Activated T-cell treated with anti-CD3 and anti-CD28 coated beads, Interleukin-2, amount 50 U/mL, for 4 hours (primary cell): Measurements from ENCODE around the gene TGFBRAP1. TPM values are rescaled to one million over a fixed set of nuclear protein-coding genes. Genes with fewer than 3 reads are reported as not detected.

ENCODE experiments used
- ATAC-seq, 2 donors: fragments of 200-7000 bp; cut with Tn5 transposase; one replicate each; pipeline ENCODE4 v1.10.0; 2021
- DNase-seq: peaks from one replicate; pipeline ENCODE4 v3.0.0-alpha.2; 2020
- H3K27me3 Mint-ChIP-seq: one replicate; pipeline ENCODE4 v1.8.0; 2021; ENCODE audit warnings: low read depth, mixed read lengths
- H3K36me3 Mint-ChIP-seq: one replicate; pipeline ENCODE4 v1.8.0; 2022; ENCODE audit warnings: mixed read lengths; ENCODE audit not compliant: insufficient read depth
- H3K4me1 Mint-ChIP-seq: one replicate; pipeline ENCODE4 v1.8.0; 2021; ENCODE audit warnings: low read depth, mixed read lengths
- H3K4me3 Mint-ChIP-seq: one replicate; pipeline ENCODE4 v1.8.0; 2021; ENCODE audit warnings: mild to moderate bottlenecking, moderate library complexity, mixed read lengths
- H3K9me3 Mint-ChIP-seq: one replicate; pipeline ENCODE4 v1.8.0; 2021; ENCODE audit warnings: mixed read lengths
- total RNA-seq, 3 donors: library from RNA; stranded (reverse); gene quantifications; one replicate each; pipeline ENCODE4 v1.2.1, GENCODE V29; 2021

The TGFBRAP1 gene
- total RNA-seq, 3 donors from 2014 or later: 25.1 to 27.3 (median 26.8) TPM

- Mint-ChIP-seq H3K9me3 (no peaks in the 10 kb centered on the region), H3K36me3 (no peaks in the 10 kb centered on the region), H3K4me1 (no peaks in the 10 kb centered on the region), H3K27me3 (peaks cover 2% of the 10 kb centered on the region), H3K4me3 (no peak overlapping the region)
- DNase-seq: no peak
- ATAC-seq: no peak
These were observed 90.8 kb downstream of the TGFBRAP1 start for GRCh38 chr2:105238664-105239240.

GRCh38 chr2:105237045-105237765, 92.3 kb downstream of the TGFBRAP1 start:
- Mint-ChIP-seq H3K36me3 (no peaks in the 10 kb centered on the region), H3K4me1 (no peaks in the 10 kb centered on the region), H3K4me3 (no peak overlapping the region), H3K27me3 (peaks cover 2% of the 10 kb centered on the region), H3K9me3 (no peaks in the 10 kb centered on the region)
- DNase-seq: peak; percentile 14
- peak; percentile 41 for ATAC-seq

GRCh38 chr2:105236060-105236424, 93.5 kb downstream of the TGFBRAP1 start:
- ATAC-seq (no peak), DNase-seq (no peak)
- H3K4me3 Mint-ChIP-seq: no peak overlapping the region
- no peaks in the 10 kb centered on the region for H3K4me1 Mint-ChIP-seq
- H3K36me3 Mint-ChIP-seq: no peaks in the 10 kb centered on the region
- H3K27me3 Mint-ChIP-seq: peaks cover 2% of the 10 kb centered on the region
- no peaks in the 10 kb centered on the region for H3K9me3 Mint-ChIP-seq

DNA sequence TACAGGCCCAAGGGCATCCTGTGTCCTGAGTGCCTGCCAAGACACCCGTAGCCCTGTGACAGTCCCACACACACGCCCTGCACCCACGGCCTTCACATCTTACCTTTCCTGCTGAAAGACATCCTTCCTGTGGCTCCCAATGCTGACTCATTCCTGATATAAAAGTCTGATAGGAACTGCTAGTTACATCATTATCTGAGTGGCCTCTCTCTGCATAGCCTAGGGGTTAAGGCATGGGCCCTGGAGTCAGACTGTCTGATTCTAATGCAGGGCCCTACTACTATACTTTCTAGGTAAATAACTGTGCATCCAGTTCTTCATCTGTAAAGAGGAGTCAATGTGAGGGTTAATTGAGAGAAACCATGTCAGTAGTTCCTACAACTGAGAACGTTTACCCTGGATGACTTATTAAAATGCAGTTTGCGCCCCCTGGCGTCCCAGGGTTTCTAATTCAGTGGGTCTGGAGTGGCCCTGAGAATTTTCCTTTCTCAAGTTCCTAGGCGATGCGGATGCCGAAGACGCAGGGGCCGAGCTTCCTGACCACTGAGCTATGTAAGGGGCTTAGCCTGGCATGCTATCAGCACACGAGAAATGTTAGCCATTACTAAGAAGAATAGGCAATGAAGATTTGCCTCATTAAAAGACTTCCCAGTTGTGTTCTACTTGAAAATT, 94.0 kb downstream of the TGFBRAP1 start:
- Mint-ChIP-seq H3K36me3 (no peaks in the 10 kb centered on the region), H3K4me3 (no peak overlapping the region), H3K27me3 (peaks cover 2% of the 10 kb centered on the region), H3K4me1 (no peaks in the 10 kb centered on the region), H3K9me3 (no peaks in the 10 kb centered on the region)
- DNase-seq (peak; percentile 50), ATAC-seq (peak; percentile 55 to 63)

DNA sequence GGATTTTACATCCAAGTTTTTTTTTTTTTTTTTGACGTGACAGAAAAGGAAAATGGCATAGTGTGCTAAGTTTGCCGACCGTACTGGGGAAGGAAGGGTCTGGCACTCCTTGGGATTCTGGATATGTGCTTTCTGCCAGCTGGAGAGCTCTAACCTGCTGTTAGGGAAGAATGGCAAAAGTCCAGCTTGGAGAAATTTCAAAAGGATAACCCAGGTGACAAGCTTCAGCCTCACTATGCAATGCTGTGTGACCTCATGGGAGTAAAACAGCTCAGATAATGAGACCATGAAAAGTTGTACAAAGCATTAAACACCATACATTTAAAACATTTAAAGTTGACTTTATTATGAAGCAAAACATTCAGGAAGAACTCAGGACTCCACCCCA, 98.3 kb downstream of the TGFBRAP1 start:
- H3K9me3 Mint-ChIP-seq: no peaks in the 10 kb centered on the region
- ATAC-seq (no peak), DNase-seq (no peak)
- no peaks in the 10 kb centered on the region for H3K4me1 Mint-ChIP-seq
- no peak overlapping the region for H3K4me3 Mint-ChIP-seq
- peaks cover 3% of the 10 kb centered on the region for H3K27me3 Mint-ChIP-seq
- H3K36me3 Mint-ChIP-seq: no peaks in the 10 kb centered on the region

GRCh38 chr2:105224444-105224843, 105.1 kb downstream of the TGFBRAP1 start:
- no peaks in the 10 kb centered on the region for H3K36me3 Mint-ChIP-seq
- H3K9me3 Mint-ChIP-seq: no peaks in the 10 kb centered on the region
- no peaks in the 10 kb centered on the region for H3K4me1 Mint-ChIP-seq
- H3K27me3 Mint-ChIP-seq: peaks cover 23% of the 10 kb centered on the region
- no peak for DNase-seq
- no peak overlapping the region for H3K4me3 Mint-ChIP-seq
- ATAC-seq: no peak

GRCh38 chr2:105220604-105221003, 108.9 kb downstream of the TGFBRAP1 start:
- H3K4me3 Mint-ChIP-seq: no peak overlapping the region

DNA sequence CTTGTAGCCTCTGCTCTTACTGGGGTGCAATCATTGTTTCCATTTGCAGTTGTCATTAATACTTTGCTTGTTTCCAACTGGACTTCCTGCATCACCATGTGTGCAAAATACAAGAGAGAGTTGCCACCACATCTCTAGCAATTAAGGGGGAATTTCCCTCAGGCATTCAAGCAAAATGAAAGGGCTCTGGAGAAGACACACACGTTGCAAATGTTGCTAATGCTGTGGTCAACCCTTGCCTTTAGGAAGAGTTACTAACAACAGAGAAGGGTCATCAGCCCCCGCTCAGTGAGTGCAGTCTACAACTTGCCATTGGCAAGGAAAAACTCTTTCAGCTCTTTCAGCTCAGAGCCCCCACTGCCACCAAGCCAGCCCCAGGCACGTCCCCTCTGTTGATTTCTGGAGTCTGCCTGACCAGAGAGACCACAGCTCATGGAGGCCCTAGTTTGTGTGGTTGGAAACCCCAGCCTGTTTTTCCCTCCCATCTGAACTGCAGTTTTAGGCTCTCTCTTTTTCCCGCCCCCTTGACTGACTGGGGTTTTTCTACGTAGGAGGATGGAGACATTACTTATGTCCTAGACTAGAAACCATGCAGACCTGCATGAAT, 113.8 kb downstream of the TGFBRAP1 start:
- ATAC-seq (no peak), DNase-seq (no peak)
- H3K9me3 Mint-ChIP-seq: no peaks in the 10 kb centered on the region
- H3K4me3 Mint-ChIP-seq: no peak overlapping the region
- H3K4me1 Mint-ChIP-seq: no peaks in the 10 kb centered on the region
- H3K36me3 Mint-ChIP-seq: no peaks in the 10 kb centered on the region
- H3K27me3 Mint-ChIP-seq: peaks cover 6% of the 10 kb centered on the region

More at GRCh38 chr2:105220604-105221003, 108.9 kb downstream of the TGFBRAP1 start:
- no peaks in the 10 kb centered on the region for H3K36me3 Mint-ChIP-seq
- no peaks in the 10 kb centered on the region for H3K4me1 Mint-ChIP-seq
- ATAC-seq (no peak), DNase-seq (no peak)
- H3K27me3 Mint-ChIP-seq: peaks cover 24% of the 10 kb centered on the region
- no peaks in the 10 kb centered on the region for H3K9me3 Mint-ChIP-seq

Other genes with a start within 250 kb of the TGFBRAP1 start
- not detected for gene GPR45, start 88.0 kb downstream of the TGFBRAP1 start, total RNA-seq
- gene C2orf49, start 7.8 kb upstream of the TGFBRAP1 start, total RNA-seq: 10 to 100 TPM; 16.2 to 18.8 (median 18.1) TPM
- 1 to 10 TPM; 2.6 to 3.5 (median 2.7) TPM for gene FHL2, start 69.3 kb upstream of the TGFBRAP1 start, total RNA-seq